Iris pigment epithelial cell (primary cell): ENCODE measurements around the gene DHCR7.

ENCODE experiments used
- DNase-seq: peaks from one replicate; pipeline ENCODE4 v3.0.0-alpha.2; 2011; ENCODE audit warnings: low read depth

DHCR7 gene

GRCh38 chr11:71456831-71457230 lies 8.6 kb upstream of the DHCR7 start:
- DNase-seq: no peak

- no peak for DNase-seq
Measured at GRCh38 chr11:71456294-71456693, 8.1 kb upstream of the DHCR7 start.

- DNase-seq: no peak
Measured at GRCh38 chr11:71454470-71455113, 6.4 kb upstream of the DHCR7 start.

- no peak for DNase-seq
Measured at GRCh38 chr11:71453918-71454304, 5.7 kb upstream of the DHCR7 start.

GRCh38 chr11:71453037-71453917 lies 5.1 kb upstream of the DHCR7 start, which contains the start of gene NADSYN1:
Gene NADSYN1 (plus strand): TSS chr11:71453203. CDS start chr11:71453297, 94 bp downstream.
- peak; percentile 91 for DNase-seq

GRCh38 chr11:71452199-71453036 lies 4.2 kb upstream of the DHCR7 start:
- DNase-seq: peak; percentile 66

GRCh38 chr11:71451596-71452198 lies 3.5 kb upstream of the DHCR7 start:
- DNase-seq: no peak

GRCh38 chr11:71450939-71451338 lies 2.7 kb upstream of the DHCR7 start:
- no peak for DNase-seq

GRCh38 chr11:71450507-71450906 lies 2.3 kb upstream of the DHCR7 start:
- DNase-seq: no peak

GRCh38 chr11:71449596-71449995 lies 1.4 kb upstream of the DHCR7 start:
- DNase-seq: no peak

- DNase-seq: no peak
Measured at GRCh38 chr11:71447791-71448256, 369 bp downstream of the DHCR7 start.

GRCh38 chr11:71446942-71447688 lies 1.1 kb downstream of the DHCR7 start:
- peak; percentile 94 for DNase-seq

GRCh38 chr11:71446150-71446549 lies 2.0 kb downstream of the DHCR7 start:
- no peak for DNase-seq

- no peak for DNase-seq
Measured at GRCh38 chr11:71444811-71445210, 3.4 kb downstream of the DHCR7 start.

GRCh38 chr11:71443736-71444445 lies 4.3 kb downstream of the DHCR7 start:
- no peak for DNase-seq

- DNase-seq: no peak
Measured at GRCh38 chr11:71442880-71443279, 5.3 kb downstream of the DHCR7 start.

- no peak for DNase-seq
Measured at GRCh38 chr11:71442123-71442522, 6.1 kb downstream of the DHCR7 start.

GRCh38 chr11:71441251-71441650 lies 6.9 kb downstream of the DHCR7 start:
- no peak for DNase-seq

GRCh38 chr11:71440021-71440755 lies 8.0 kb downstream of the DHCR7 start:
- DNase-seq: no peak

- no peak for DNase-seq
Measured at GRCh38 chr11:71438650-71439049, 9.5 kb downstream of the DHCR7 start.
